Fibroblast of pulmonary artery (primary cell): ENCODE results near the gene GRIP1.
"Not testable (repeated sequence)": the region's sequence is repeated elsewhere in the genome, so short reads cannot be mapped to it uniquely, and the experiment has no call there.

ENCODE experiments used
- DNase-seq: peaks from one replicate; pipeline ENCODE4 v3.0.0-alpha.2; 2010; ENCODE audit warnings: low read depth
- H3K4me3 ChIP-seq: replicated peaks from 2 replicates; pipeline ENCODE4 v1.5.1; 2011; ENCODE audit warnings: low read depth, mild to moderate bottlenecking, control low read depth, low read length, moderate library complexity
- TF ChIP-seq, protein P1 (sequence below): IDR thresholded peaks from 2 replicates; pipeline ENCODE4 v1.5.1; 2011; ENCODE audit warnings: mild to moderate bottlenecking, control low read depth, low read length, inconsistent platforms; ENCODE audit errors: missing control alignments

Gene GRIP1

DNA sequence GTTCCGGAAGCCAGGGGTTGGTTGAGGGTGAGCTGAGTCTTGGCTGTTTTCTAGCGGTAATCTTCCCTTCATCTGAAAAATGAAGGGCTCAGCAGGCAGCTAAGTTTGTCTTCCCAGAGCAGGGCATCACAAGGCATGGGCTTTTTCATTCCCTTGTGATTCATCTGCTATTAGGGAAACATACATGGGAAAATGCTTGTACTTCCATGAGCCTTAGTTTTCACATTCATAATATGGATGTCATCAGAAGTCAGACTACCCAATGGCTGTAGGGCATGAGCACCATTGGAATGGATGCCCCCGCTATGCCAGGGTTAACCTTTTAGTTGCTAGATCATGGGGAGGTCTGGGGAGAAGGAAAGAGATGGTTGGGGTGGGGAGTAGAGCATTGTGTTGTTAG is 357.9 kb downstream of the GRIP1 start:
- no peak overlapping the region for H3K4me3 ChIP-seq
- TF ChIP-seq, protein P1, sequence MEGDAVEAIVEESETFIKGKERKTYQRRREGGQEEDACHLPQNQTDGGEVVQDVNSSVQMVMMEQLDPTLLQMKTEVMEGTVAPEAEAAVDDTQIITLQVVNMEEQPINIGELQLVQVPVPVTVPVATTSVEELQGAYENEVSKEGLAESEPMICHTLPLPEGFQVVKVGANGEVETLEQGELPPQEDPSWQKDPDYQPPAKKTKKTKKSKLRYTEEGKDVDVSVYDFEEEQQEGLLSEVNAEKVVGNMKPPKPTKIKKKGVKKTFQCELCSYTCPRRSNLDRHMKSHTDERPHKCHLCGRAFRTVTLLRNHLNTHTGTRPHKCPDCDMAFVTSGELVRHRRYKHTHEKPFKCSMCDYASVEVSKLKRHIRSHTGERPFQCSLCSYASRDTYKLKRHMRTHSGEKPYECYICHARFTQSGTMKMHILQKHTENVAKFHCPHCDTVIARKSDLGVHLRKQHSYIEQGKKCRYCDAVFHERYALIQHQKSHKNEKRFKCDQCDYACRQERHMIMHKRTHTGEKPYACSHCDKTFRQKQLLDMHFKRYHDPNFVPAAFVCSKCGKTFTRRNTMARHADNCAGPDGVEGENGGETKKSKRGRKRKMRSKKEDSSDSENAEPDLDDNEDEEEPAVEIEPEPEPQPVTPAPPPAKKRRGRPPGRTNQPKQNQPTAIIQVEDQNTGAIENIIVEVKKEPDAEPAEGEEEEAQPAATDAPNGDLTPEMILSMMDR = no peak
- no peak for DNase-seq

DNA sequence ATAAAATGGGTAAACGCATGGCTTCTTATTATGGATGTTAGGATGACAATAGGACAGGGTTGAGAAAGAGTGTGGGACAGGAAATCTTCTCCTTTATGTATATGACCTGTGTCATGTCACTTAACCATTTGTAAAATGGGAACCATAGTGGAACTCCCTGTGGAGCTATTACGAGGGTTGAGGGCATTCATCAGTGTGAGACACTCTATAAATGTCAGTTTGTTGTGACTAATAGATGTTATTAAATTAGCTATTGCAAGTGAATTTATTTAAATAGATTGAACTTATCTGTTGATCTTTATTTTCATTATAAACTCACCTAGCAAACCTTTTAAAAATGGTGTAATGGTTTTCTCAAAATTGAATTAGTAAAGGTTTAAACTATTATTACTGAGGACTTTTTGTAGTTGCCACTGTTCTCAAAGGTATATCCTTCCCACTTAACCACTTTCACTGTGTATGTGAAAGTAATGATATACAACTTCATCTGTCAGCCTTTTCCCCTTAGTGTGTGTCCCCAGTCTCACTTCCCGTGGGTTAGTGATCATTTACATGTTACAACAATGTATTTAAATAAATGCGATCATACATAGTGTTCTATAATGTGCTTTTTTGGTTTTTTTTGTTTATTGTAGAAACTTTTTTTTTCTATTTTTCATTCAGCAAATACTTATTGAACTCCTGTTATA is 359.5 kb downstream of the GRIP1 start:
- no peak overlapping the region for H3K4me3 ChIP-seq
- no peak for DNase-seq
- TF ChIP-seq, protein P1 = no peak

DNA sequence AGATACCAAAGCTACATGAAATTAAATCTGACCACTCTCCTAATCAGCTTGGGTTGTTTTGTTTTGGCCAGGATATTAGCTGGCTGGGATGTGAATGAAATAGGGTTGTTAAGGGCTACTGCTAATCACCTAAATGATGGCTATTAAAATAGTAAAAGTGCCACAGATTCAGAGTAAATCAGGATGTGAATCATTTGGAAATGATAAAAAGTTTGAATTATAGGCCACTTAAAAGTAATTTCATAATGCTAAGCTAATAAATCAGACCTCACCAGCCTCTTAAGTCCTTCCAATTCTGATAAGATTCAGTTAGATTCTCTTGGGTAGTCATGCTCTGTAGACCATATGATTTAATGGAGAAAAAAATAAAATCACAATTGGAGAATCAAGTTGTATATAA is 364.6 kb downstream of the GRIP1 start:
- H3K4me3 ChIP-seq = no peak overlapping the region
- DNase-seq = no peak
- TF ChIP-seq, protein P1 = no peak

DNA sequence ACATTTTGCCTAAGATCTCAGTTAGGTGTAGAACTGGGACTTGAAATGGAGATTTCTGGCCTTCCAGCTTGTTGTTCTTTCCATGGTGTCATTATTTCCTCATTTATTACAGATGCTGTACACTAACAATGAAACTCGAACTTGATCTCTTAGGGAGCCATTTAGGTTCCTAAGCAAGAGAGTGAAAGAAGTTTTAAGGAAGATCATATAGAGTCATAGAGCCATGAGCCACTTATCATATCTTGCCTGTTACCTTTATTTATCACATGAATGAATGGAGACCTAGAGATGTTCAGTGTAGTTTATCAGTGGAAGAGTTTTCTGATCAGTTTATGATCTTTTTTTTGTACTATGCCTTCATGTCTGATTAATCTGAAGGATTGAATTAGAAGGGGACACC is 366.7 kb downstream of the GRIP1 start:
- H3K4me3 ChIP-seq = no peak overlapping the region
- DNase-seq = no peak
- TF ChIP-seq, protein P1 = no peak

DNA sequence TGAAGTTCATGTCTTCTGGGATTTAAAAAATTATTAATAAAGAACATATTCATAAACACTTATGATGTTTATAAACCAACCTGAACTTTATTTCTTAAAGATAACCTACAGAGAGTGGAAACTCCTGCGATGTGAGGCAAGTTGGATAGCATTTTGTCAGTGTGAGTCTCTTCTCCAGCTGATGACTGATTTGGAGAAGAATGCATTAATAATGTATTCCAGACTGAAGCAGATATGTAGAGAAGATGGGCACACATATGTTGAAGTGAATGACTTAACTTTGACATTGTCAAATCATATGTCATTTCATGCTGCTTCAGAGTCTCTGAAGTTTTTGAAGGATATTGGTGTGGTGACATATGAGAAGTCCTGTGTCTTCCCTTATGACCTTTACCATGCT is 369.3 kb downstream of the GRIP1 start:
- TF ChIP-seq, protein P1 = no peak
- DNase-seq = no peak
- no peak overlapping the region for H3K4me3 ChIP-seq

DNA sequence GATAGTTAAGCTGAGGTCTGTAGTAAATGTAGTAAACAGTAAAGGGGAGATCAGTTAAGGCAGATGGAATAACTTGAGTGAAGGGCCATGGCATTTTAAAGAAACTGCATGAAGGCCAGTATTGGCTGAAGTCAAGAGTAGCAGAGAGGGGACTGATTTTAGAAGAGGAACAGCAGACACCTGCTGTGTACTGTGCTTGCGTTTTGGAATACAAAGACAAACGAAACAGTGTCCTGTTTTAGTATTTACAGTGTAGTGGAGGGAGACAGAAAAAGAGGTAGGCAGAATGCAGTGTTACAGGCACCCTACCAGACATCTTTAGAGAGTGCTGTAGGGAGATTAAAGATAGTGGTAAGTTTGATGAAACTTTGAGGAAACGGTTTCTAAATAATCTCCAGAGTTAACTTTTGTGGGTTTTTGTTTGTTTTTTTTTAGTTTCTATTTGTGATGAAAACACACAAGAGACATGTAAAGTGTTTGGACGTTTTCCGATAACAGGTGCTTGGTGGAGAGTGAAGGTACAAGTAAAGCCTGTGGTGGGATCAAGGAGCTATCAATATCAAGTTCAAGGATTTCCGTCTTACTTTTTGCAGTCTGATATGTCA is 374.5 kb downstream of the GRIP1 start:
- TF ChIP-seq, protein P1 = no peak
- H3K4me3 ChIP-seq = no peak overlapping the region

DNA sequence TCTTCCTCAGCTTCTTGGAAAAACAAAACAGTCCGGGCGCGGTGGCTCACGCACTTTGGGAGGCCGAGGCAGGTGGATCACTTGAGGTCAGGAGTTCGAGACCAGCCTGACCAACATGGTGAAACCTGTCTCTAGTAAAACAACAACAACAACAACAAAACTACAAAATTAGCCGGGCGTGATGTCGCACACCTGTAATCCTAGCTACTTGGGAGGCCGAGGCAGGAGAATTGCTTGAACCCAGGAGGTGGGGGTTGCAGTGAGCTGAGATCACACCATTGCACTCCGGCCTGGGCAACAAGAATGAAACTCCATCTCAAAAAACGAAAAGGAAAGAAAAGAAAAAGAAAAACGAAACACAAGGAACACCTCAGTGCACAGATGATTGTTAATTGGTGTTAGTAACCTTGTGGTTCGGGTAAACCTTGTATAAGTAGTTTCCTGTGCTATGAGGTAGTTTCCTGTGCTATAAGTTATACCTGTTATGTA is 375.5 kb downstream of the GRIP1 start:
- H3K4me3 ChIP-seq = peak overlapping the region; percentile 69
- not testable (repeated sequence) for DNase-seq

More for the DNA sequence above, 374.5 kb downstream of the GRIP1 start:
- DNase-seq = no peak
